ENCODE results near the gene ELFN1.

GRCh38 chr7:1641661-1642260 is 28.3 kb upstream of the ELFN1 start:
- no peak for TF ChIP-seq REST (IDR thresholded peaks at IDR 0.05; ENCODE audit: insufficient read depth in 1 of 2, low read depth in 2 of 2, low read length in 2 of 2)
- no peak for TF ChIP-seq TAF1 (IDR thresholded peaks at IDR 0.05; ENCODE audit: borderline replicate concordance, insufficient read depth, low read length)
